A549 treated with CORT108297 at 1 μM for 4 hours (cell line): ENCODE data around the gene TMEM208. TPM values are rescaled to one million over a fixed set of nuclear protein-coding genes. Genes with fewer than 3 reads are reported as not detected.

ENCODE experiments used
- total RNA-seq: library from RNA; stranded (reverse); fragments of 200-300 nt; extraction: Qiagen RNA extraction; gene quantifications from 5 replicates; pipeline ENCODE4 v1.2.3, GENCODE V29; 2022

Gene TMEM208
- total RNA-seq: 79.6 to 102 TPM (median 96.1 TPM) in 5 replicates

DNA sequence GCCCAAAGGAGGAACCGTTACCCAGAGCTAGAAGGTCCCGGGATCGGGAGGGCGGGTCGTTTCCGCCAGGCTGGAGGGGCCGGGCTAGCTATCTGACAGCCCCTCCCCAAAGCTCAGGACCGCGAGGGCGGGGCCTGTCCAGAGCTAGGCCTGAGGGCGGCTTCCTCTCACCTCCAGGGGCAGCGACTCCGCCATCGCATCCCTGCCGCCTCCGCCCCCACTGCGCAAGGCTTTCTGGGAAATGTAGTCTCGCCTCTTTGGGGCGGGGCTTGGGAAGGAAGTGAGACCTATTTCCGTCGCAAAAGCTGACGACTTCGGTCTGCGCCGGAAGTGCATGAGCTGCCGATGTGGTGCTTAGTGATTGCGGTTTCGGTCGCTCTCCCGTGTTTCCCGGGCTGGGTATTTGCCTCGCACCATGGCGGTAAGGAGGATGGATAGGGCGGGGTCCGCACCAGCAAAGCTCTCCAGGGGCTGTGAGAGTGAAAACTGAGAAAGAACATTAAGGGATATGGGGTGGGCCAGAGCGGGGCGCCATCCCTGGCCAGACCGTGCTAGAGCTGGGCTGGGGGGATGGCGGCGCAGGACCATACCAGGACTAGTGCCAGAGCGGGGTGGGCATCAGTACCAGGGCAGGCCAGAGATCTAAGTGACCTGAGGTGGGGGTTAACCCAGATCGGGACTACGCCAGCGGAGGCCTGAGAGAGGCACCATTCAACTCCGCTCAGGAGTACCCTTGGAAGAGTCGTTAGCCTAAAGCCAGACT lies at the start of gene TMEM208:
TMEM208 (plus strand) TSS at position 327 of the 763 bp plus-strand sequence; CDS start at position 416, 89 bp downstream.

GRCh38 chr16:67183627-67184452 lies 43.1 kb upstream of the TMEM208 start, which contains the start of gene MATCAP1:
TSS of gene MATCAP1 (minus strand) at chr16:67183963. CDS start at chr16:67180610, 3,353 bp downstream.

GRCh38 chr16:67190041-67190440 lies 36.9 kb upstream of the TMEM208 start, which contains the start of gene EXOC3L1:
TSS of gene EXOC3L1 (minus strand) at chr16:67190136. CDS start at chr16:67189676, 460 bp downstream.

DNA sequence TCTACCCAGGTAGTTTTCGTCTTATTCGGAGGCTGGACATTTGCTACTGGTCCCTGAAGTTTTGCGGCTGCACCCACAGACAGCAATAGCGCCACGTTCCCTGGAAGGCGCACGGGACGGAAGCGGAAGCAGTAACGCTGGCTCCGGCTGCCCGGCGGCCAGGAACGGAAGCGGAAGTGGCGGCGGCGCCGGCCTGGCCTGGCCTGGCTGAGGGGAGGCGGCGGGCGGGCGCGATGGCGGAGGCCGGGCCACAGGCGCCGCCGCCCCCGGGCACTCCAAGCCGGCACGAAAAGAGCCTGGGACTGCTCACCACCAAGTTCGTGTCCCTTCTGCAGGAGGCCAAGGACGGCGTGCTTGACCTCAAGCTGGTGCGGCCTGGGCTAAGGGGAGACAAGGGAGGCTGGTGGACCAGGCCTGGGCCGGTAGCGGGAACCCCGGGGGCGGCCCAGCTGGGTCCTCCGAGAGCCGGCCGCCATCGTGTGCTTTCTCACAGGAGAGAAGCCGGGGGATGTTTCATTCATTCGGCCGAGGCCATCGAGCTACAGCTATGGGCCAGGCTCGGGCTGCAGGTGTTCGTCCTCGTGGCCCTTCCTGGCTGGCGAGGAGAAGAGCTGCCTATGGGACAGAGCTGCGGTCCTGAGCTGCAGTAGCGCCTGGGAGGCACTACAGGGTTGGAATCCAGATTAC lies 34.8 kb upstream of the TMEM208 start, which contains the start of gene E2F4:
E2F4 (plus strand) TSS at position 161 of the 687 bp plus-strand sequence; CDS start at position 234, 73 bp downstream.

DNA sequence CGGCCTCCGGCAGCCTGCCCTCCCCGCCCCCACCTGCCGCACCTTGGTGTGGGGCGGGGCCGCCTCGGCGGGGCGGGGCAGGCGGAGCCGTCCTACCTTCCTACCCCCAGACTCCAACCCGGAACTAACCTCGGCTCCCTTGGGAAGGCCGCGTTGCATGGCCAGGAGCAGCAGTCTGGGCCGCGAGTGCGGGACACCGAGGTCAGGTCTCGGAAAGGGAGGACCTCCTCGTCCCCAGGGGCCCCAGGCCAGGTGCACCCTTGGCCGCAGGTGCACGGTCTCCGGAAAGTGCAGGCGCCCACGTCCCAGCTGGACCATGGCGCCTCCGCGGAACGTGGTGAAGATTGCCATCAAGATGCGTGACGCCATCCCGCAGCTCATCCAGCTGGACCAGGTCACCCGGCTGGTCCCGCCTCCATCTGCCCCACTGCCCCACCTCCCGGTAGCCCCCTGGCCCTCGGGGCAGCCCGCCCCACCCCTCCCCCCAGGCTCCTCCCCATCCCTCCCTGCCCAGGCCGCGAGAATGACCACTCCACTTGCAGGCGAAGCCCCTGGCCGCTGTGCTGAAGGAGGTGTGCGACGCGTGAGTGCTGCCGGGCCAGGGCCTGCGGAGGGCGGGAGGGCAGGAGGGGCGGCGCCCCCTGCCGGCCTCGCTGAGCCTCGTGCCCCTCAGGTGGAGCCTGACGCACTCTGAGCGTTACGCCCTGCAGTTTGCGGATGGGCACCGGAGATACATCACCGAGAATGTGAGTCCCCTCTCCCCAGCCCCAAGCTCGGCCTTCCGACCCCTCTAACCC lies 27.7 kb upstream of the TMEM208 start, which contains the start of gene ELMO3:
ELMO3 (plus strand) TSS at position 121 of the 797 bp plus-strand sequence; CDS start at position 317, 196 bp downstream.

GRCh38 chr16:67247192-67248072 lies 20.5 kb downstream of the TMEM208 start, which contains the start of gene FHOD1:
TSS of gene FHOD1 (minus strand) at chr16:67247481. CDS start at chr16:67247410, 71 bp downstream.

GRCh38 chr16:67248401-67249177 lies 21.7 kb downstream of the TMEM208 start, which contains the start of gene SLC9A5:
TSS of gene SLC9A5 (plus strand) at chr16:67248979. CDS start at chr16:67249015, 36 bp downstream.

Other genes with a start within 250 kb of the TMEM208 start
- 1.6 to 2.1 TPM (median 1.9 TPM) in 5 replicates for gene CES4A, start 238.5 kb upstream of the TMEM208 start, total RNA-seq
- 36.2 to 49.8 TPM (median 46.0 TPM) in 5 replicates for gene CBFB, start 198.0 kb upstream of the TMEM208 start, total RNA-seq
- 23.5 to 25.5 TPM (median 24.7 TPM) in 5 replicates for gene PHAF1, start 117.2 kb upstream of the TMEM208 start, total RNA-seq
- gene B3GNT9, start 76.1 kb upstream of the TMEM208 start, total RNA-seq: 5.4 to 9.1 TPM (median 8.6 TPM) in 5 replicates
- 14.2 to 21.6 TPM (median 21.1 TPM) in 5 replicates for gene TRADD, start 67.2 kb upstream of the TMEM208 start, total RNA-seq
- gene FBXL8, start 67.2 kb upstream of the TMEM208 start, total RNA-seq: 5.7 to 11.0 TPM (median 9.2 TPM) in 5 replicates
- gene HSF4, start 62.4 kb upstream of the TMEM208 start, total RNA-seq: 8.4 to 20.3 TPM (median 16.7 TPM) in 5 replicates
- gene NOL3, start 56.6 kb upstream of the TMEM208 start, total RNA-seq: 45.8 to 62.3 TPM (median 61.0 TPM) in 5 replicates
- 4.3 to 7.2 TPM (median 6.4 TPM) in 5 replicates for gene MATCAP1, start 43.2 kb upstream of the TMEM208 start, total RNA-seq
- gene EXOC3L1, start 37.0 kb upstream of the TMEM208 start, total RNA-seq: 0.07 to 0.24 TPM (median 0.07 TPM) in 3 of 5 replicates, not detected in the others
- 79.5 to 101 TPM (median 99.3 TPM) in 5 replicates for gene E2F4, start 35.0 kb upstream of the TMEM208 start, total RNA-seq
- 0.93 to 1.7 TPM (median 1.3 TPM) in 5 replicates for gene ELMO3, start 28.0 kb upstream of the TMEM208 start, total RNA-seq
- gene FHOD1, start 20.4 kb downstream of the TMEM208 start, total RNA-seq: 38.5 to 60.0 TPM (median 51.3 TPM) in 5 replicates
- gene SLC9A5, start 21.8 kb downstream of the TMEM208 start, total RNA-seq: 1.3 to 1.8 TPM (median 1.7 TPM) in 5 replicates
- 12.3 to 18.7 TPM (median 16.7 TPM) in 5 replicates for gene PLEKHG4, start 52.4 kb downstream of the TMEM208 start, total RNA-seq
- gene KCTD19, start 99.6 kb downstream of the TMEM208 start, total RNA-seq: 0.09 to 0.46 TPM (median 0.21 TPM) in 5 replicates
- 0.09 to 0.23 TPM (median 0.09 TPM) in 3 of 5 replicates, not detected in the others for gene LRRC36, start 99.7 kb downstream of the TMEM208 start, total RNA-seq
- 8.5 to 14.6 TPM (median 13.3 TPM) in 5 replicates for gene TPPP3, start 166.4 kb downstream of the TMEM208 start, total RNA-seq
- gene ZDHHC1, start 189.3 kb downstream of the TMEM208 start, total RNA-seq: 4.9 to 7.6 TPM (median 7.3 TPM) in 5 replicates
- 1.3 to 2.3 TPM (median 2.0 TPM) in 5 replicates for gene HSD11B2, start 204.0 kb downstream of the TMEM208 start, total RNA-seq